ENCODE measurements around the gene MRGPRE.

The MRGPRE gene

DNA sequence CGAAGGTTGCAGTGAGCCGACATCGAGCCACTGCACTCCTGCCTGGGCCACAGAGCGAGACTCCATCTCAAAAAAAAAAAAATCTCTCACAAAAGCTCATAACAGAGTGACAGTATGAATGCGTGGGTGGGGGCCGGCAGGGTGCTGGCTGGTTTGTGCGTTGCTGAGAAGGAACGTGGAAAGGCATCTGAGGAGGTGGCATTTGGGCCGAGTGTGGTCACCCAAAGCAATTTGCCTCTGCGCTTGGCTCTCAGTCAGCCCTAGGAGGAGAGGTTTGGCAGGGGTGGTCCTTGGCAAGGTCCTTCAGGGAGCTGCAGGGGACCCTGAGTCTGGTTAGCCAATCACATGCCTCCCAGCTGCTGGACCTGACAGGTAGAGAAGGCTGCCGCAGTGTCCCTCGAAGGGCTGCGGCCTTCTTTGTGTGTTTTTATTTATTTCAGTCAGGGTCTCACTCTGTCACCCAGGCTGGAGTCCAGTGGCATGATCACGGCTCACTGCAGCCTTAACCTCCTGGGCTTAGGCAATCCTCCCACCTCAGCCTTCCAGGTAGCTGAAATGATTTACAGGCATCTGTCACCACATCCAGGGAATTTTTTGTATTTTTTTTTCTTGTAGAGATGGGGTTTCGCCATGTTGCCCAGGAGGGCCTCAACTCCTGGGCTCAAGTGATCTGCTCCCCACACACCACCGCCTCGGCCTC lies 43.6 kb downstream of the MRGPRE start:
- DNase-seq, result no peak
- in situ Hi-C loops (cut with HindIII; ENCODE audit: low pct_ligation_motif_present, low pct_unique_long_range_greater_than_20kb, low sequenced_read_pairs), result no loop called here

DNA sequence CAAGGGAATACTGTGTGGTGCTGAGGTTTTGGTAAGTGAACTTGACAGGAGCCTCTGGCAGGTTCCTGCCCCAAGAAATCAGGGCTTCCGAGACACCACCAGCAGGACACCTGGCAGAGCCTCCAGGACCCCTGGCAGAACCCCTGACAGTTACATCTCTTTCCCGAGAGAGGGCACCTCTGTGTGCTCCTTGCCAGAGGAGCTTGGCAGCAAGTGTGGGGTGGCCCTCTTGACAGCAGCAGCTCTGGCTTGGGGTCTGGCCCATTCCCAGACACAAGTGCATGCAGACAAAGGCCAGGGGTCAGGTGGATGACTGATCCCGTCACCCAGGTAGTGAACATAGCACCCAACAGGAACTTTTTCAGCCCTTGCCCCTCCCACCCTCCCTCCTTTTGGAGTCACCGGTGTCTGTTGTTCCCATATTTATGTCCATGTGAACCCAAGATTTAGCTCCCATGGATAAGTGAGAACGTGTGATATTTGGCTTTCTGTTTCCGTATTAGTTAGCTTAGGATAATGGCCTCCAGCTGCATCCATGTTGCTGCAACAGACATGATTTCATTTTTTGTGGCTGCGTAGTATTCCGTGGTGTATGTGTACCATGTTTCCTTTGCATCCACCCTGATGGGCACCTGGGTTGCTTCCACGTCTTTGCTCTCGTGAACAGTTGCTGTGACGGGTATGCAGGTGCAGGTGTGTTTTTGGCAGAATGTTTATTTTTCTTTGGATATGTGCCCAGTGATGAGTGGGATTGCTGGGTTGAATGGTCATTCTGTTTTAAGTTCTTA lies 45.9 kb downstream of the MRGPRE start:
- in situ Hi-C loops (cut with HindIII; ENCODE audit: low pct_ligation_motif_present, low pct_unique_long_range_greater_than_20kb, low sequenced_read_pairs), result no loop called here
- no peak for DNase-seq

DNA sequence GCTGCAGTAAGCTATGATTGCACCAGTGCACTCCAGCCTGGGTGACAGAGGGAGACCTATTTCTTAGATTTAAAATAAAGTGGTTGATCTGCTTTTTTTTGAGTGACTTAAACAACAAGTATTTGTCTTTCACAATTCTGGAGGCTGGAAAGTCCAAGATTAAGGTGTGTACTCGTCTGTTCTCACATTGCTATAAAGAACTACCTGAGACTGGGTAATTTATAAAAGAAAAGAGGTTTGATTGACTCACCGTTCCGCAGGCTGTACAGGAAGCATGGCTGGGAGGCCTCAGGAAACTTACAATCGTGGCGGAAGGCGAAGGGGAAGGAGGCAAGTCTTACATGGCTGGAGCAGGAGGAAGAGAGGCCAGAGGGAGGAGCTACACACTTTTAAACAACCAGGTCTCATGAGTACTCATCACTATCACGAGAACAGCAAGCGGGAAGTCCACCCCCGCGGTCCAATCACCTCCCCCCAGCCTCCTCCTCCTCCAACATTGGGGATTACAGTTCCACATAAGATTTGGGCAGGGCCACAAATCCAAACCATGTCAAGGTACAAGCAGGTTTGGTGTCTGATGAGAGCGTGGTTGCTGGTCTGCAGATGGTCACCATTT lies 47.4 kb downstream of the MRGPRE start:
- in situ Hi-C loops (cut with HindIII; ENCODE audit: low pct_ligation_motif_present, low pct_unique_long_range_greater_than_20kb, low sequenced_read_pairs), result no loop called here

DNA sequence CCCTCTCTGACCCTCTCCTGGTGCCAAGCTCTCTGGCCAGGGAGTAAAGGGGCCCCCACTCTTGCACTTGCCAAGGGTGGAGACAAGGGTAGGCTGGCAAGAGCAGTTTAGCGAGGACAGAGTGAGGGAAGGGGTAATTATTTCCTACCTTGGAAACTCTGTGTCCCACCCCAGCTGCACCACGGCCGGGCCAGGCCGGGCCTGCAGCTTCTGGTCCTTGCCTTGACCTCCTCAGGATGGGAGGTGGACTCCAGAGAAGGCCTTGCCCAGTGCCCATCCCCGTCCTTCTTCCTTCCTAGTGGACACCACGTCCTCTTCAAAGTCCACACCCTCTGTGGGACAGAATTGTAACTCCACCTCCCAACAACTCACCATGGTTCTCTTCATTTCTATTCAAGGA lies 48.7 kb downstream of the MRGPRE start:
- no peak for DNase-seq
- in situ Hi-C loops (cut with HindIII; ENCODE audit: low pct_ligation_motif_present, low pct_unique_long_range_greater_than_20kb, low sequenced_read_pairs), result no loop called here

More for the DNA sequence above, 47.4 kb downstream of the MRGPRE start:
- DNase-seq, result no peak

DNA sequence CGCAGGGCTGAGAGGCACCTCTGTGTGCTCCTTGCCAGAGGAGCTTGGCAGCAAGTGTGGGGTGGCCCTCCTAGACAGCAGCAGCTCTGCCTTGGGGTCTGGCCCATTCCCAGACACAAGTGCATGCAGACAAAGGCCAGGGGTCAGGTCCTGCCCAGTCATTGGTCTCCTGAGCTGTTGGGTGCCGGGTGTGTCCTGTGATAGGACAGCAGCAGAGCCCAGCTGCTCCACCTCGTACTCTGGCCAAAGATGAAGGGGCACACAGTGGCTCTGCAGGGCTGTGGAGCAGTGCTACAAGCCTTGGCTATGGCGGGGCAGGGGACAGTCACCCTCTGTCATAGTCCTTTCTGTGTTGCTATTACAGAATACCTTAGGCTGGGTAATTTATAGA lies 49.8 kb downstream of the MRGPRE start:
- in situ Hi-C loops (cut with HindIII; ENCODE audit: low pct_ligation_motif_present, low pct_unique_long_range_greater_than_20kb, low sequenced_read_pairs), result no loop called here
- no peak for DNase-seq

DNA sequence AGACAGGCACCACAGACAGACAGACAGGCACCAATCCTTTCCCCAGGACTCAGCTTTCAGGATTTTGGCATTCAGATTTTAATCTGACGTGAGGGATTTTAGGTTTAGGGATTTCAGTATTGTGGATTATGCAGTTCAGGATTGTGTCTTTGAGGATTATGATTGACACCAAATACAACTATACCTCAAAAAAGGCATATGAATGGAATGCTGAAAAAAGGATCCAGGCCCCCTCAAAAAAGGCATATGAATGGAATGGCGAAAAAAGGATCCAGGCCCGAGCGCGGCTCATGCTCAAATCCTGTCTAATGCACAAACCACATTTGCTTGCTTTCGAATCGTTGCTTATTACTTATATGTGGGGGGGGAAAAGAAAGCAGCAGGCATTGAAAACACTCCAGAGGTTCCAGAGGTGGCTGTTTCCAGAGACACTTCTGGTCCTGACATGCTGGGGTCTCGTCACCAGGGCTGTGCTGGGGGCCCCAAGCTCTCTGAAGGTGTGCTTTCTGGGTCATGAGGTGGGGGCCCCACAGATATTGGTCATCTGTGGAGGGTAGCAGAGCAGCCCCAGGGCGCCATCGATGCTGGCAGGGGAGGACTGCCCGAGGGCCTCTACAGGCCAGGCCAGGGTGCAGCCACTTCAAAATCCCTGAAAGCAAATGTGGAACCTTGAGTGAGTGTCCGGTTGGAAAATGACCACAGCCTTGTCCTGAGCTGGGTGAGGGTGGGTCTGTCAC lies 50.3 kb downstream of the MRGPRE start:
- in situ Hi-C loops (cut with HindIII; ENCODE audit: low pct_ligation_motif_present, low pct_unique_long_range_greater_than_20kb, low sequenced_read_pairs), result no loop called here

DNA sequence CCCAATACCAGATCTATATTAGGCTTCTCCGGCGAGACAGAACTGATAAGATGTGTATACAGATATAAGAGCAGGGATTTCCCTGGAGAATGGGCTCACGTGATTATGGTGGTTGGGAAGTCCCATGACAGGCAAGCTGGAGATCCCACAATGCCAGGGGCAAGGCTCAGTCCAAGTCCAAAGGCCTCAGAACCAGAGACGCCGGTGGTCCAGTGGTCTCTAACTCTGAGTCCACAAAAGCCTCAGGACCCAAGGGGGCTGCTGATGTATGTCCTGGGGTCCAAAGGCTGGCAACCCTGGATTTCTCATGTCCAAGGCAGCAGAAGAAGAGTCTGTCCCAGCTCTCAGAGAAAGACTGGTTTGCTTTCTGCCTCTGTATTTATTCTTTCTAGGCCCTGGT lies 51.3 kb downstream of the MRGPRE start:
- in situ Hi-C loops (cut with HindIII; ENCODE audit: low pct_ligation_motif_present, low pct_unique_long_range_greater_than_20kb, low sequenced_read_pairs), result no loop called here
- no peak for DNase-seq

More for the DNA sequence above, 50.3 kb downstream of the MRGPRE start:
- no peak for DNase-seq

DNA sequence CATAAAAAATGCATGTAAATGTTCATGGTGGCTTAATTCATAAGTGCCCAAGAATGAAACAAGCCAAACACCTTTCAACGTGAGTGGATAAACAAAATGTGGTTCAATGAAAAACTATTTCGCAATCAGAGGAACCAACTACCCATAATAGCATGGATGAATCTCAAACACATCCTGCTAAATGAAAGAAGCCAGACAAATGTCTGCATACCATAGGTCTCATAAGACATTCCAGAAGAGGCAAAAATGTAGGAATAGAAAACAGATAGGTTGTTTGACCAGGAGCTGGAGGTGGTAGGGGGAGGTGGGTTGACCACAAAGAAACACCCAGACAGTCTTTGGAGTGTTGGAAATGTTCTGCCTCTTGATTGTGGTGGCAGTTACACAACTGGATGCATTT lies 53.9 kb downstream of the MRGPRE start:
- DNase-seq, result no peak
- in situ Hi-C loops (cut with HindIII; ENCODE audit: low pct_ligation_motif_present, low pct_unique_long_range_greater_than_20kb, low sequenced_read_pairs), result no loop called here

DNA sequence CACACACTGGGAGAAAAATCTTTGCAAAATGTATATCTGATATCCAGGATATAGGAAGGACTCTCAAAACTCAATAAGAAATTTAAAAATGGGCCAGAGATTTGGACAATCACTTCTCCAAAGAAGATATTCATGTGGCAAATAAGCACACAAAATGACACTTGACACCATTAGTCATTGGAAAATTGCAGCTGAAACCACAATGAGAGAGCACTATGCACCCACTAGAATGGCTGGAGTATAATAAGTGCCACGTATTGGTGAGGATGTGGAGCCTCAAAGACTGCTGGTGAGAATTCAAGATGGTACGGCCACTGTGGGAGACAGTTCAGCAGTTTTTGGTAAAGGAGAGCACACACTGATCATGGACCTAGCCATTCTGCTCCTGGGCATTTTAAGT lies 54.3 kb downstream of the MRGPRE start:
- no peak for DNase-seq
- in situ Hi-C loops (cut with HindIII; ENCODE audit: low pct_ligation_motif_present, low pct_unique_long_range_greater_than_20kb, low sequenced_read_pairs), result no loop called here
